ENCODE measurements around the gene RNLS.

DNA sequence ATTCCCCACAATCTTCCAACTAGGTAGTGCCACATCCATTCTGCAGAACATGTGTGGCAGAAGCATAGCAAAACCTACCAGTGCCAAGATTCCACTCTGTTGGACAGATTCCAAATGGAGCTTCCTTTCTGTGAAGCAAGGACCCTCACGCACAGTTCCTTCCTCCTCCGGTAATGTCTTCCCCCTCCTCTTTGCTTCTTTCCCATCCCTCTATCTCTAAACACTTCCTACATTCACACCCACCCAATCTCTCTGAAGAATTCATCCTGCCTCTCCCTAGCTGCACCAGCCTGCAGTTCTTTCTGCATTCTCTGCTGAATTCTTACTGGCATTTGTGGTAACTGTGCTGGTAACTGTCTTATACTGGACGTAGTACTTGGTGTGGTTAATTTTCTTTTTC, 124.9 kb downstream of the RNLS start:
- TF ChIP-seq, protein P1, sequence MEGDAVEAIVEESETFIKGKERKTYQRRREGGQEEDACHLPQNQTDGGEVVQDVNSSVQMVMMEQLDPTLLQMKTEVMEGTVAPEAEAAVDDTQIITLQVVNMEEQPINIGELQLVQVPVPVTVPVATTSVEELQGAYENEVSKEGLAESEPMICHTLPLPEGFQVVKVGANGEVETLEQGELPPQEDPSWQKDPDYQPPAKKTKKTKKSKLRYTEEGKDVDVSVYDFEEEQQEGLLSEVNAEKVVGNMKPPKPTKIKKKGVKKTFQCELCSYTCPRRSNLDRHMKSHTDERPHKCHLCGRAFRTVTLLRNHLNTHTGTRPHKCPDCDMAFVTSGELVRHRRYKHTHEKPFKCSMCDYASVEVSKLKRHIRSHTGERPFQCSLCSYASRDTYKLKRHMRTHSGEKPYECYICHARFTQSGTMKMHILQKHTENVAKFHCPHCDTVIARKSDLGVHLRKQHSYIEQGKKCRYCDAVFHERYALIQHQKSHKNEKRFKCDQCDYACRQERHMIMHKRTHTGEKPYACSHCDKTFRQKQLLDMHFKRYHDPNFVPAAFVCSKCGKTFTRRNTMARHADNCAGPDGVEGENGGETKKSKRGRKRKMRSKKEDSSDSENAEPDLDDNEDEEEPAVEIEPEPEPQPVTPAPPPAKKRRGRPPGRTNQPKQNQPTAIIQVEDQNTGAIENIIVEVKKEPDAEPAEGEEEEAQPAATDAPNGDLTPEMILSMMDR (IDR thresholded peaks at IDR 0.05; ENCODE audit: insufficient read depth, low read length, poor library complexity, severe bottlenecking): no peak
- TF ChIP-seq EZH2phosphoT487 (conservative IDR thresholded peaks at IDR 0.05; ENCODE audit: low read length): no peak
